NCI-H748 (cell line): ENCODE results near the gene ANKRD9.

Experiments used
- DNase-seq: peaks from one replicate; lab custom pipeline; 2025; ENCODE audit not compliant: unreplicated experiment; lab: John Stamatoyannopoulos, UW

ANKRD9 gene

DNA sequence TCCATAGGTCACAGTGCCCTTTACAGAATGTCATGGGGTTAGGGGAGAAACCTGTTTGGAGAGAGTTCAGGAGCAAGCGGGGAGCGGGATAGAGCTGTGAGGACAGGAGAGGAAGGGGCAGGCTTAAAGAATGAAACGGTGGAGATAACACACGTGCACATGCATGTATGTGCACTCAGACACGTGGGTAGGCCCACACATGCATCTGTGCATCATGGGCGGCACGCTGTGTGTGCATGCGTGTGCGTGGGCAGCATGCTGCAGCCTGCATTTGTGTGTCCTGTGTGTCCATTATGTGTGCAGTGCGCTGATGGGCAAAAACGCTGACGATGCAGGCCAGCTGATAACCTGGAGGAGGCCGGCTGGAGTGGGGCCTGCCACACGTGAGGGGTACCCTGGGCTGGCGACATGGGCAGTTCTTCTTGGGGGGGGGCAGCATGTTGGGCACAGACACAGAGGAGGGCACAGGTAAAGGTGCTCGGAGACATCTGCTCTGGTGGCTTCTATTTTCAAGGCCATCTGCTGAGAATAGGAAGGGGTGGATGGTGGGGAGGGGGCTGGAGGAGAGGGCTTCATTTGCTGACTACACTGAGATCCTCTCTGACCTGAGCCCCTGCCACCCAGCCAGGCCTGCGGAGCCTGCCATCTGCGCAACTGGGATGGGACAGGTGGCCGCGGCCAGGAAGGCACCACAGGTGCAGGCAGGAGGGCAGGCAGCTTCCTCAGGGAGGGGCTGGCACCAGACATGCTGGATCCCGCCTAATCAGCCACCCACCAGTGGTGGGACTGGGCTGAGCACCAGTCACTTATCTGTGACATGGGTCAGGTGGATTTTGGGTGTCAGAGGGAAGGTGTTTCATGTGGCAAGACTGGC is 4.6 kb upstream of the ANKRD9 start:
- no peak for DNase-seq

DNA sequence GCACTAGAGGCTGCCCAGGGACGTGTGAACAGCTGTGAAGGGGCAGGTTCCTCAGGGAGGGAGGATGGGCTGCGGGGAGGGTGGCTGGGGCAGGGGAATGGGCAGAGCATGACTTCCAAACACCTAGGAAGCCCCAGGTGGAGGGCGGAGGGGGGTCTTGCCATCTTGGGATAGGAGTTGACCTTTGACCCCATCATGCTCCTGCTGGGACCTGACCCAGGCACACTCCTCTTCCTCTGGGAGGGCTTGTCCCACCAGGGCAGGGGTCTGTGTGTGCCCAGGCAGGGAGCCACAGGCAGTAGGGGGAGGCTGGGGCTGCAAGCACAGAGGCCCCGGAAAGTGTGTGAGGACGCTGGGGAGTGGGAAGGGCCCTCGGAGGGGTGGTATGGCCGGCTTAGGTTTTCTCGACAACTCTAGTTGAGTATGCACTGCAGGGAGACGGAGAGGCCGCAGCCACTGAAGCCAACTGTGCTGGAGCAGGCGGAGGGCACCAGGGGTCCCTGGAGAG is 3.3 kb upstream of the ANKRD9 start:
- no peak for DNase-seq

DNA sequence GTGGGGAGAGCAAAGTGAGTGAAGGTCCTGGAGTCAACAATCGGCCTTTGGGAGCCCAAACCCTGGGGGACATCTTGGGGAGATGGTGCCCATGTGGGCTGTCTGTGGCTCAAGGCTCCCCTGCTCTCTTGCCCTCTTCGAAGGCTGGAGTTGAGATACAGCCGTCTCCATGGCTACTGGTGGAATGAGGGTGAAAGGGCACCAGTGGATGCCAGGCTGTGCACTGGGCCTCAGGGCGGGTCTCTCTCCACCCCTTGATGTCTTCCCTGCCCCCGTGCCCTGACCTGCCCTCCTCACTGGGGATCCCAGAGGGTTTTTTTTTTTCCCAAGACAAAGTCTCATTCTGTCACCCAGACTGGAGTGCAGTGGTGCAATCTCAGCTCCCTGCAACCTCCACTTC is 2.0 kb upstream of the ANKRD9 start:
- no peak for DNase-seq

DNA sequence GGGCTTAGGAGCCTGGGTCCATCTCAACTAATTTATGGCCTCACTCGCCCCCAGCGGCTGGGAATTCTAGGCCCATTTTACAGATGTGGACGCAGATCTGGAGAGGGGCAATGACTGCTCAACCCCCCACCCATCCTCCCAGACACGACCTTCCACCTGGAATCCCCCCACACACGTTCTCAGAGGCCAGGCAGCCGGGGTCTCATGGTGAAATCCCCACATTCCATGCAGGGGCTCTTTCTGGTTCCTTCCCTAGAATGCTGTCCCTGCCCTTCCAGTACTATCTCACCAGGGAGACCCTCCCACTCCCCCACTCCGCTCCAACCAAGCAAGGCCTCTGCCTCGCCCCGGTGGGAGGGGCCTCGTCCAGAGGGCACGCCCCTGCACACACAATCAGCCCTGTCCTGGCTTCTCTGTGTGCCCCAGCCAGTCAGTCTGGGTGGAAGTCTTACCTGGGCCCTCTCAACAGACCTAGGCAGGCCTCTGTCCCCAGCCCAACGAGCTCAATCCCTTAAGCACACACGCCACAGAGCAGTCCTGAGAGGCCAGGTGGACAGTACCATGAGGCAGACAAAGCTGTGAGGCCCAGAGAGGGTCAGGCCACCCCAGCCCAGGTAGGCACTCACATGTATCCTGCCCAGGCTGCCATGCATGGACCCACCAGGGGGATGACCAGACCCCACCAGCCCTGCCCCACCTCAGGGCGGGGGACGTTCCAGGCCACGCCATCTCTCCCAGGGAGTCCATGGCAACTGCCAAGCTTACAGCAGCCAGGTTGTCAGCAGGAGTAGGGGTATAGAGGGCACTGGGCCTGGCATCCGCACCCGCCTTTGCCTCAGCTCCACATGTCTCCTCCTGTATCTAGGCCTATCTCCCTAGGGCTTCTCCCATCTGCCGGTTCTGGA is 1.3 kb upstream of the ANKRD9 start:
- peak; percentile 61 for DNase-seq

DNA sequence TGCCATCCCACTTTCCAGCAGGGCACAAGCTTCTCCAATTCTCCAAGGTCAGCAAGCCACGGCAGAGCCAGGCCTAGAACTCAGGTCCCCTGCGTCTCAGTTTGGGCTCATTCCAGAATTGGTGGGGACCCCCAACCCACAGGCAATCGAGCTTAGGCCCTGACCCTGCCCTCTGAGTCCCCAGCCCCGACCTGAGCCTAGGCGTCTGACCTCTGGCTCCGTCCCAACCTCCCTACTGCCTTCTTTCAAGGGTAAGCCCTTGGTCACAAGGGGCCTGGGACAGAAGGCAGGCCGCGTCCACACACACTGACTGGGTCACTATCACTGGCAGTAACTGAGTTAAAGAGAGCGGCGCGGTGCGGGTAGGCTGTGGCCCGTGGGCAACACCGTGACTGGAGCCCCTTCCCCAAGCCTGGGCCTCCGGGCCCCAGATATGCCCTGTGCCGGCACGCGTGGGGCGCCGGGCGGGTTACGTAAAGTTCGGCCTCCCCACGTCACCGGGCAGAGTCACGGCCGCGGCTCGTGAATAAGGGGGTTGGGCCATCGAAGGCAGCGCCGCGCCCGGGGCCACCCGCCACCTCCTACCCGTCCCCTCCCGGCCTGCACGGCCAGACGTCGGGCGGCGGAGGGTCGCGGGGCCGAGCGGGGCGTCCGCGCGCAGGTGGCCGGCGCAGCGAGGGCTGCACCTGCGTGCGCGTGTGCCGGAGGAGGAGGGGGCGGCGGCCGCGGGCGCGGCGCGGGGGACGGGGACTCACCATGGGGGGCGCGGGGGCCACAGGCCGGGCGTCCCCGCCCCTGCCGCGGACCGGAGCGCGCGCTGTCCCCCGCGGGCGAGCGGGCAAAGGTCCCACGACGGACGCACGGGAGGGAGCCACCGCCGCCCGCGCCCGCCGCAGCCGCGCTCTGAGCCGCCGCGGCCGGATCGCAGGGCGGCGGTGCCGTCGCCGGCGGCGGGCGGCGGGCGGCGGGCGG is 516 bp downstream of the ANKRD9 start:
- DNase-seq: peak; percentile 67

DNA sequence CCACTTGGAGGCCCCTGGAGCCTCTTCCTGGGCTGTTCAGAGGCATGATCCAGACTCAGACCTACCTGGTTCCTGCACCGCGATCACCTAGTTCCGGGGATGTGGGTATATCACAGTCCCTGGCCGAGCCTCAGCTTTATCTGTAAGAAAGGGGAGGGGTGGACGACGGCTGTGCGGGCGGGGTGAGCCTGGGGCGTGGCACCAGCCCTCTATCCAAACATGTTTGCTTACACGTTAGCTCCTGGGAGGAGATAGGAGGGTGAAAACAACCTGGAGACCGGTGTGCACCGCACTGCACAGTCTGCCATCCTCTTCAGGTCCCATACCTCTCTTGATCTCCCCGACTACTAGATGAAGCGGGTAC is 1.2 kb downstream of the ANKRD9 start:
- peak; percentile 85 for DNase-seq

DNA sequence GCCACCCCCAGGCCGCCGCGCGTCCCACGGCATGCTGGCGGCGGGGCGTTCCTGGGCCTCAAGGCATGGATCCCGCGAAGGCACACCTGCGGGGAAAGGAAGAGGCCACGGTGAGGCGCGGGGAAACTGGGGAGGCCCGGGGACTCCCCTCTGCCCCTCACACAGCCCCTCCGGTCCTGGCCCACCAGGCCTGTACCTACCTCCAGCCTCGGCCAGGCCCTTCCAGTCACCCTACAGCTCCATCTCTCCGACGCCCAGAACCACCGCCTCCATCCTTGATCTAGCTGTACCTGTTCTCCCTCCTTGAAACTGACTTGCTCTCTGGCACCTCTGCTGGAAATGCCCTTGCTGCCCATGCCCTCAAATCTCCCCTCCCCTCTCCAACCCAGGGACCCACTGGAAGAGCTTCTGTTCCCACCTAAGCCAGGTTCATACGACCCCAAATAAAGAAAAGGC is 1.7 kb downstream of the ANKRD9 start:
- no peak for DNase-seq

DNA sequence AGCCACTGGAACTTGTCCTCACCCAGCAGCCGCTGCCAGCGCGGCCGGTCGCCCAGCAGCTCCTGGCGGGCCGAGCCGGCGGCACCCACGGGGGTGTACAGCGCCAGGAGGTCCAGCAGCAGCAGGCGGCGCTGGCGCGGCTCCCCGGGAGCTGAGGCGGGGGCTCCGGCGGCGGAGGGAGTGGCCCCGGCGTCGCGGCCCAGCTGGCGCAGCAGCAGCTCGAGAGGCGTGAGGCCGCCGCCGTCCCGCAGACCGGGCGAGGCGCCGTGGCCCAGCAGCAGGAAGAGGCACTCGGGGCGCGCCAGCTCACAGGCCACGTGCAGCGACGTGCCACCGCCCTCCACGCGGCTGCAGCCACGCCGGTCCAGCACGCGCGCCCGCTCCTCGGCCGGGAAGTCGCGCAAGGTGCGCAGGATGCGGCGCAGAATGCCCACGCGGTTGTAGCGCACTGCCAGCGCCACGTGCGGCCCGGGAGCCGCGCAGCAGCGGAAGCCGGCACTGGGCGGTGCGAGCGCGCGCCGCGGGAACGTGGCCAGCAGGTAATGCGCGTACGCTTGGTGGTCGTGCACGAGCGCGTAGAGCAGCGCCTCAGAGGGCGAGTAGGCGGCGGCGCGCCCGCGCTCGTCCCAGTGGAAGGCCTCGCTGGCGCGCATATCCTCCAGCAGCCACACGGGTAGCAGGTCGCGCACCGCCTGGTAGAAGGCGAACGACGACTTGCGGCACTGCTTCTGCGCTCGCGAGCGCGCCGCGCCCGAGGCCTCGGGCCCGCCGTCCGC is 2.3 kb downstream of the ANKRD9 start:
- no peak for DNase-seq

DNA sequence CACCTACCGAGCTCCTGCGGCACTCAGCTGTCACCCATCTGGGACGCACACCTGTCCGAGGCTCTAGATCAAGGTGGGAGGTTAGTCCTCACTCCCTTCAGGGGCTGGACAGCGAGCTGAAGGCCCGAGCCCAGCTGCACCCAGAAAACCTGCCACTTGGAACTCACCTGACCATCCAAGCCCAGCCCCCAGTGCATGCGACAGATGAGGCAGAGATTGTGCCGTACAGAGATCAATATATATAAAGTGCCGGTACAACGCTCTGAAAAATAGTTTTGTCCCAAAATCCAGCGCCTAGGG is 3.0 kb downstream of the ANKRD9 start:
- DNase-seq: no peak

GRCh38 chr14:102505775-102506625 is 3.6 kb downstream of the ANKRD9 start:
- no peak for DNase-seq

DNA sequence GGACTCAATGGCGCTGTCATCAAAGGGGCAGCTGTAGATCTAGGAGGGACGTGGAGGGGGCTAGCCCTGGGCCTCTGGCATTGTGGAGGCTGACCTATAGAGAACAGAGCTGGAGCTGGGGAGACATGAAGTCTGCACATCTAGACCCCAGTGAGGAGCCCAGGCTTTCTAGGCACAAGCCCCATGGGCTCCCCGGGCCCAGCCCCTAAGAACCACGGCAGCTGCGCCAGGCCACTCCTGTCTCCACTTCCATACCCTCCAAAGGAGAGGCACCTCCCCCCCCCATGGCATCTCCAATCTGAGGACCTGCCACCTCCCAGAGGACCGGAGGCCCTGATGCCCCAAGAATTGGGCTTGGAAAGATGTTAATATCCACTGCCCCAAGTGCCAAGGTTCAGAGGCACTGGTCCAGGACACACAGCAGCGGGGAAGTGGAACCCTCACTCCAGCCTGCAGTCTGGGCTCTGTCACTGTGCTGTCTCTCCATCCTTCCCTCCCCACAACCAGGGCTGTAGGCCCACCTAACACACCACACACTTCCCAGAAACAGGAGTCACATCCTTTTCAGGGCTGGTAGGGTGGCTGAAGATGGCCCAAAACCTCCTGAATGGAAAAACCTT is 4.5 kb downstream of the ANKRD9 start:
- no peak for DNase-seq

DNA sequence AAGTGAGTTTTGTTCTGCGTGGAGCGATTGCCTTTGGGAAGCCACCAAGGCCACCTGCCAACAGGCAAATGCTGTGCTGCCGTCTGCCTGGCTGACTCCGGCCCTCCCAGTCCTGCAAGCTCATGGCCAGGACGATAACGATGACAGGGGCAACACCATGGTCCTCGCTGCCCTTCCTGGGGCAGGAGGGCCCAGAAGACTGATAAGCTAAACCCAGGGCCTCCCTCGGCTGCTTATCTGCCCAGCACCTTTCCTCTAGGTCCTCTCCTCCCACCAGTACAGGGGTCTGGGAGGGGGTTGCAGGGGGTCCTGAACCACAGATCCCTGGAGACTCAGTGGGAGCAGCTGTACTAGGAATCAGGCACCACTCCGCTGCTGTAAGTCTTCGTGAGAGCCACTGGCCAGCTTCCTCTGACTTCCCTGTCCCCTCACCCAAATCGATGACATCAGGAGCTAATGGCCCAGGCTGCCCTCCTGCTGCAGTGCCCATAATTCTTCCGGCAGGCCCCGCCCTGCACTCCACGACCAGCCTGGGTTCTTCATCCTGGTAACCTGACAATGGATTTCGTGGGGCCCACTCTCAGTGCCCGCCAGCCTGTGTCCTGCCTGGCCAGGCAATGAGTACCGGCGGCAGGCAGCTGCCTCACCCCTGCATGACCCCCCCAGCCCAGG is 5.1 kb downstream of the ANKRD9 start:
- DNase-seq: no peak

DNA sequence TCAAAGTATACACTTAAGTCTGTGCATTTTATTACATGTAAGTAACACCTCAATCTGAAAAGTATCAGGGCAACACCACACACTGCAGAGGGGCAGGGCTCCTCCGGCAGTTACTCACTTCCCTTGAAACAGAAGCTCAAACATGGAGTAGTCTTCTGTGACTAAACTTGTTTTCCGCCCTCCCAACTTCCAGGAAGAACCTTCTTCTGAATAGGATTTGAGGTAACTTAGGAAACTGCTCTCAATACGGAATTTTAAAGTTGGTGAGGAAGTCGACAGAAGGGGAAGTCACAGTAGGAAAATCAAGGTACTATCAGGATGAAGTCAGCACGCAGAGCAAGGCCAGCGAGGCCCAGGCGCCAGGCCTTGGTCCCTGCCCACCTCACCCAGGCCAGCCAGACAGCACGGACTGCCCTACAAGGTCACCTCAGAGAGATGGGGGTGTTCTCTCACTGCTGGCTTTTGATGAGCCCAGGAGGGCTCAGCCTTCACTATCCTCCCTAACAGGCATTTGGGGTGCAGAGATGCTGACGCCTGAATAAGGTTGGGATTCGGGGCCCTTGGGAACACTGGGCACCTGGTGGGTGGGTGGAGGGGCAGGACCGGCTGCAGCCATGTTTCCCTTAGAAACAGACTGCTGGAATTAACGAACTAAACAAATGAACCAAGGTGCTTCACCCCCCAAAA is 5.8 kb downstream of the ANKRD9 start:
- no peak for DNase-seq

DNA sequence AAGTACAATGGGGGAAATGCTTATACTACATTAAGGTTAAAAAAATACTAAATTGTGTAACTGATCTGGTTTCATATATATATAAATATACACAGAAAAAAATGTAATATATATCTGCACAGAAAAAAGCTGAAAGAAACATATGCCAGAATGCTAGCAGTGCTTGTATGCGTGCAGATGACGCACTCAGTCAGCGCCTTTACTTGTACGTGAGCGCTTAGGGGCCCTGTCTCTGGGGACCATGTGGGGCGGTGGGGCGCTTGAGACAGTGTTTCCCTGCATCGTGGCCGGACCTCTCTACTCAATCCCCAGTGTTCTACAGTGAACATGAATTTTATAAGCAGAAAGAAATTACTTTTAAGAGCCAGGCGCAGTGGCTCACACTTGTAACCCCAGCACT is 7.0 kb downstream of the ANKRD9 start:
- DNase-seq: no peak

DNA sequence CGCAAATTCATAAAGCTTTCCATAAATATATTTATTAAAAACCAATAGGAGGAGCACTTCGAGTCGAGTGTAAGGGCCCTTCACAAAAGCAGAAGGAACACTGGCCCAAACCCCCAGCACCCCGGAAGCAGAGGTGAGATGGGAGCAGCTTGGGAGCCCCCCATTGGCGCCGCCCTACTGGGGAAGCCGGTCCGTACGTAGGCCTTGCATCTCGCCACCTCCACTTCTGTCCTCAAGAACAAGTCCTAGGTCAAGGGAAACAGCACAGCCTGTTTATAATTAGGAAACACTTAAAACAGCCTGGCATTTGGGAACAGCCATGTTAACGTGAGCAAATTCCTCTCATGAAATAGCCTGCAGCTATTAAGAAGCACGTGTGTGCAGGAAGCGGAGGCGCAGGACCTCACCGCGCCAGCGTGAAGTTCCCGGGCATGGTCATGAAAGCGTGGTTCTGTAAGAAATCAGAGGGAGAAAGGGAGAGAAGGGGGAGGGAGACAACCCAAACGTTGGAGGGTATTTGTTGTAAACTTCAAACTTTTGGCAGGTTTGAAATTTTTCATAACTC is 7.7 kb downstream of the ANKRD9 start:
- no peak for DNase-seq

GRCh38 chr14:102500713-102501112 is 8.9 kb downstream of the ANKRD9 start:
- no peak for DNase-seq

DNA sequence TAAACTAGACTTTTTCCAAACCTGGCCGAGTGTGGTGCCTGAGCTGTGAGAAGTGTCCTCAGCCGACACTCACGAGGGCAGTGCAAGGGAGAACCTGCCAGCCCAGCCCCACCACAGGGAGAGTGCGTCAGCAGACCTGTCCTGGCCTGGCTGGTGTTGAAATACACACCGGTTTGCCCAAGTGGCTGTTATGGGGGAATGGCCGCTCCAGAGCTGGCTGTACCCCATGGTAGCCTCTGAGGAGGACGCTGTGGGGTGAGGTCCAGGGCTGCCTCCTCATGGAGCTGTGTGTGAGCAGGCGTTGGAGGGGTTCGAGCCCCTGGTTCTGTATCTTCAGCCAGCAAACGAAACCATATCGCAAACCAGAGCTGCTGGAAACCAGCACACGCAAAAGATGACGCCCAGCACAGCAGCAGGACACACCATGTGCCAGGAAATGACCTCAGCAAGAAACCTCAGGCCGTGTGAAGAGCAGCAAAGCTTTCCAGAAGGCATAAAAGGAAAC is 9.4 kb downstream of the ANKRD9 start:
- DNase-seq: no peak
